GM18909 (cell line): ENCODE measurements around the gene COL23A1.

Experiments used
- ATAC-seq: cut with Tn5 transposase; IDR thresholded peaks from one replicate; pipeline ENCODE4 v1.9.1; 2021; ENCODE audit warnings: mild to moderate bottlenecking; ENCODE audit not compliant: unreplicated experiment, poor library complexity

COL23A1 gene

DNA sequence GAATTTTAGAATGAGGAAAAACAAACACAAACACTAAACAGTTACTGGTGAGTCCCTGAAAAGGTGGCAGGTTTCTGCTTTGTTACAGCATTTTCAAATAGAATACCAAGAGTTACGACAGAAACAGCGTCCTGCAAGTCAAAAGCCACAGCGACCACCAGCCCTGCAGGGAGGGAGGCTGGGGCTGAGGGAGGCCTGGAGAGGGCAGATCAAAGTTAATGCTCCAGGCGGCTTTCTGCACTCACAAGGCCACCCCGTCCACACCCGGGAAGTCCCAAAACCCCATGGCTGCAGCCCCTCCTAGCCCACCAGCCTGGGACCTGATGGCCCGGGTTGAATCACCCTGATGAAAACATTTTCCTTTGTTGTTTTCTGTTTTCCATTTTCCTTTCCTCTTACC is 29.3 kb downstream of the COL23A1 start:
- no peak for ATAC-seq

DNA sequence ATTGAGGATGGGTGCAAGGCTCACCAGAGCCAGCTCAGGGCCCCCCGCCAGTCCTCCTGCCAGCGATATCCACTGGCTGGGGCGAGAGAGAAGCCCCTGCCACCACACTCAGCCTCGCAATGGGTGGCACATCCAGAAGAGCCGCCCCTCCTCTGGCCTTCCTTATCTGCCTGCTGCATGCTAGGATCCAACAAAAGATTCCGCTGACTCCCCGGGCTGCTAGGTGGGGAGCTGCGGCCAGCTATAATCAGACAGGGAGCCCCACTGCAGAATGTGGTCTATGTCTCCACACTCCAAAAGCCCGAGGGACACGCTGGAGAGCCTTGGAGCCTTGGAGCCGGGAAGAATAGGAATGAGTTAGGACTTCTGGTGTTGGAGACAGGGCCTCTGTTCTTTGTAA is 32.8 kb downstream of the COL23A1 start:
- no peak for ATAC-seq

DNA sequence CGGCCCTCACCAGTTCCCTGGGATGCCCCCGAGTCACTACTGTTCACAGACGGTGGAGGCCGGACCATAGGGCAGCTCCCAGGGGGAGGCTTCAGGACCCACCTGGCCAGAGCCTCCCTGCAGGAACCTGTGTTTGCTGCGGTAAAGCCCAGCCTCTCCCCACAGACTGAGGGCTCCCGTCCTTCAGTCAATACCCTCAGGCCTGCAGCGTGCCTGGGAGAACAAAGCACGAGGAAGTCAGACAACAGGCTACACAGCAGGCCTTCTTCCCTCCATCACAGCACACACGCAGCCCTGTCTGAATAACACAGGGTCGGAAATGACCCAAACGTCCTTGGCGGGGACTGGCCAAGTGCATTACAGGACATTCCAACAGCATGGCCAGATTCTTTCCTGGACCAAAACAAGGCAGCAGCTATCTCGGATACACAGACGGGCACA is 34.4 kb downstream of the COL23A1 start:
- no peak for ATAC-seq

DNA sequence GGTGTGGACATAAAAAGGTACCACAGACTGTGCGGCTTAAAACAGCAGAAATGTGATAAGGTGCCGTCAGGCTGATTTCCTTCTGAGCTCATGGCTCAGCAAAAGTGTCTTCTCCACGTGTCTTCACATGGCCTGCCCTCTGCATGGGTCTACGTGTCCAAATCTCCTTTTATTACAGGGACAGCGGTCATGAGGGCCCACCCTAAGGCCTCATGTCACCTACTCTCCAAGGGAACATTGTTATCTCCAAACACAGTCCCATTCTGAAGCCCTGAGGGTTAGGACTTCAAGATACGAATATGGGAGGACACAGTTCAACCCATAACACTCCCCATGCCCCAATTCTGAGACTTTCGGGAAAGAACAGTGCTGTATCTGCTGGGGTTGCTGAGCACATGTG is 35.2 kb downstream of the COL23A1 start:
- no peak for ATAC-seq

DNA sequence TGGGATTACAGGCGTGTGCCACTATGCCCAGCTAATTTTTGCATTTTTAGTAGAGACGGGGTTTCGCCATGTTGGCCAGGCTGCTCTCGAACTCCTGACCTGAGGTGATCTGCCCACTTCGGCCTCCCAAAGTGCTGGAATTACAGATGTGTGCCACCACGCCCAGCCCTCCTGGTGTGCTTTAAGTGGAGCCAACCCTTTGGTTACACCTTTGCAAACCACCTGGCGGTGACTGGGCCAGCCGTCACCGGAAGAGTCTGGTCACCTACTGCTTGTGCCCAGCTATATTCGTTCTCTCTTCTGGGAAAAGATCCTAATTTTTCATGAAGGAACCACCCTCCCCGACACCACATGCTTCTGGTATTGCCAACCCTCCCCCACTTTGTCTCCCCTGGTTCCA is 35.9 kb downstream of the COL23A1 start:
- ATAC-seq, result no peak

DNA sequence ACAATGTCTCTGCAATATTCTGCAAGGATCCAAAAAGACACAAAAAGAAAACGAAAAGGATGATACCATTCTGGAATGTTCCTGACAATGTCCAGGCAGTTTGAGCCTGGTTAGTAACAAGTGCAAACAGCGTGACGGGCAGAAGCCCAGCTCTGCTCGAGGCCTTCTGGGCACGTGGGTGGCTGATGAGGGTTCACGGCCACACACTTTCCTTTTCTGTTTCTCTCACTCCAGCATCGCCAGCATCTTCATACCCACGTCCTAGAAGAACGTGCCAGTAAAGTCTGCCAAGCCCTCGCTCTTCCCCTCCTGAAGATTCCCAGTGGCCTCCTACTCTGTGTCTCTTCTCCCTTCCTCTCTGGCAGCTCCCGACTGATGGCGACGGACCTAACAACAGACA is 36.7 kb downstream of the COL23A1 start:
- no peak for ATAC-seq

DNA sequence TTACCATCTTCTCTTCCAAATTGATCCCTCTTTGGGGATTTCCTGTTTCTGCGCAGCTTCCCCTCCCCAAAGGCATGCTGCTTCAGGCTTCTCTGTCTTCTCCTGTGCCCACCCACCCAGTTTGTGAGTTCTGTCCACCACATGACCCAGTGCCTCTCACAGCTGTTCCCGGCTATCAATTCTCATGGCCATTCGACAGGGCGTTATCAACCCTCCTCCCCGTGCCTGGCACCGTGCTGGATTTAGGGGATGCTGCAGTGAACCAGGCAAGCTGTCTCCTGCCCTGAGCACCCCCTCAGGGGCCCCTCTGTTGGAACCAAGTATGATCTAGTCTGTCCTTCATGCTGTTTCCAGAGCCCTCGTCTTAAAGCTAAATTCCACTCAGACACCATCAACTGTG is 38.7 kb downstream of the COL23A1 start:
- ATAC-seq, result no peak

DNA sequence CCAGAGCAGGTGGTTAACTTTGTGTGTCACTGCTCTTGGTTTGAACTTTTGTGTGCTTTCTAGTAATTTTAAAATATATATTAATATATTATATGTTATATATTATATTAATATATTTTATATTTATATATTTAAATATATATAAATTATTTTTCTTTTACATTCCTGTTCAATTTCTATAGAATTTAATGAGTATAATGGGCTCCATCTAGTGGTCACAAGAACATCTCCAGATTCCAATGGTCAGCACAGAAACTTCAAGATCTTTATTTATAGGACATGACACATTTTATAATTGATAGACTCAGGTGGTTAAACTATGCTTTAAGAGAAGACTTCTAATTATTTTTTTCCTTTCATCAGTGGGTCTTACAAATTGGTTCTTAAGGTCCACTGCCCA is 39.1 kb downstream of the COL23A1 start:
- no peak for ATAC-seq

DNA sequence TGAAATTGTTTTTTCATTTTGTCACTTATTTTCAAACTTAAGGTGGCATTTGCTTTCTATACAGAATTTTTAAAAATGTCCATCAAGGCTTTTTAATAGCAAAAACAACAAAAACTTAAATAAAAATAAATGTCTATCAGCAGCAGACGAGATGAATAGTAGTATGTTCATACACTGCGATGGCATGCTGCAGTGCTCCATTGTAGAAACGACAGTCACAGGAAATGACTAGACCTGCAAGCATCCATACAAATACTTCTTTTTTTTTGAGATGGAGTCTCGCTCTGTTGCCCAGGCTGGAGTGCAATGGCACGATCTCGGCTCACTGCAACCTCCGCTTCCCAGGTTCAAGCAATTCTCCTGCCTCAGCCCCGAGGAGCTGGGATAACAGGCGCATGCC is 41.4 kb downstream of the COL23A1 start:
- ATAC-seq, result no peak

DNA sequence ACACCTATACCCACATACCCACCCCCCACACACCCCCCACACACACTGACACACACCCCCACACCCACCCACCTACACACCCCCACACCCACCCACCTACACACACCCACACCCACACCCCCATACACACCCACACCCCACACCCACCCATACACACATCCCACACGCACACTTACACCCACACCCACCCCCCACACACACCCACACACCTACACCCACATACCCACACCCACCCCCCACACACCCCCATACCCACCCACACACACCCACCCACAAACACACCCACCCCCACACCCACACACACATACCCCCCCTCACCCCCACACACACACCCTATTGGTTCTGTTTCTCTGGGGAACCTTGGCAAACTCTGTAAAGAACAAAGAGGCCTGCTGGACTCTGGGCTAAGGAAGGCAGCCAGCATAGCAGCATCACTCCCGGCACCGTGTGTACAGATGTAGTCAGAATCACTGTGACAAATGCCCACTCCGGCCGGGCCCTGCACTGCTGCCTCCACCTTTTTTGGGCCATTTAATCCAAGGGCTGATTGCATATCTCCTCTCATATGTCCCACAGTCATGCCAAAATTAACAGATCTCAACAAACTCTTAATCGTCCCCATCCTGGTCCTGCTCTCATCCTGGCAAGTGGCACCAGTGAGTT is 42.3 kb downstream of the COL23A1 start:
- no peak for ATAC-seq

DNA sequence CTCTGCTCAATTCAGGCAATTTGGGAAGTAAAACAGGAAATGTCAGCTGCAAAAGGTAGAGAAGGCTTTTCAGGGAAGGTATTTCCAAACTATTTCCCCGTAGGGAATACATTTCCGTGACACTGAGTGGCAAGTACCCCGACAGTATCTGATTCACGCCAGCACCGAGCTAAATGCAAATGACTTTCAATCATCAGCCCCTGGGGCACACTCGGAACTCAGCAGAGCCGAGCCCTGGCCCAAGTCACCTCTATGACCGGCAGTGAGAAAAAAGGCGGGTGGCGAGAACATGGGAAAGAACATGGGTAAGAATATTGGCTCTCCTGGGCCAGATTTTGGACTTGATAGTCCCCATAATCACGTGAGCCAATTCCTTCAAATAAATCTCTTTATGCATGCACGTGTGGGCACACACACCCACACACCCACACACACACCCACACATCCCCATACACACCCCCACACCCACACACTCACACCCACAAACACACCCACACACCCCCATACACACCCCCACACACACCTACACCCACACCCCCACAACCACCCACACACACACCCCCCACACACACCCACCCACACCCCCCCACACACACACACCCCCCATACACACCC is 43.0 kb downstream of the COL23A1 start:
- no peak for ATAC-seq

DNA sequence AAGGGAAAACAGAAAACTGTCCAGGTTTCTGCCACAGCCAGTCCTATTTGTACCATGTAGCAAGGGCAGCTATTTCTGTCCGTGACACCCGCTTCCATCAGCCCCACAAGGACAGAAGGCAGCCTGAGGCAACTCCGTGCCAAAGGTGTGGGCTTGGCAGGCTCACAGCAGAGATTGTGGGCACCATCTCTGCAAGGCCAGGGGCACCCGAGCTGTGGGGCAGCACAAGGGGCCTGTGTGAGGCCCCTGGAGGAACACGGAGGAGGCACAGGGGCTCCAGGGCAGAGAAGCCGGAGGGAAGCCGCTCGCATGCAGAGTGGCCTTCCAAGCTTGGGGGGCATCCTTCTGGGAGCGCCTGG is 43.5 kb downstream of the COL23A1 start:
- no peak for ATAC-seq

DNA sequence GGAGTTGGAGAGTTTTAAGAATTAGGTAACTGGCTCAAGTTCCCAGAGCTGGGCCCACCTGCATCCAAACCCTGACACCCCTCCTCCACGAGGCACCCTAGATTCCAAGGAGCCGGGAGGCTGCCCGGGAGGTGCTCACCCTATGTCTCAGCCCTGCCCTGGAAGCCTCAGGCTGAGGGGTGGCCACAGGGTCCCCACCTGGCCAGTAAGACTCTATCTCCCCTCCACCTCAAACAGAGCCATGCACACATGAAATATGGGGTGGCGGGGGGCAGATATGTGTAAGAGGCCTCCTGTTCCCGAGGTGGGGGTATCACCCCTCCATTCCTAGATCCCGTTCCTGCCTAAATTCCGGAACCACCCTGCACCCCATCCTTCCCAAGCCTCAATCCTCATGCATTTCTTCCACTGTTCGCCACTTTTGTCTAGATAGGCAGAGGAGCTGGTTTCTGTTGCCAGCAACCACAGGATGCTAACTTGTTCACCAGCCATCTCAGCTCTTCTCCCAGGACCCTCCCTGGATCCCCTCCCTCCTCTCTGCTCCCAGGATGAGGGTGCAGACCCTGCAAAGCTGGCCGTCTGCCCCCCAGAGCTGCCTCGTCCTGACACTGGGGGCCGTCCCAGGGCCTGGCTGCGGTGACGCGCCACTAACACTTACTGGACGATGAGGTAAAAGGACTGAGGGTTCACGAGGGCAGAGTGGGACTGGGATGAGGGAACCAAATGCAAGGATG is 44.1 kb downstream of the COL23A1 start:
- no peak for ATAC-seq

DNA sequence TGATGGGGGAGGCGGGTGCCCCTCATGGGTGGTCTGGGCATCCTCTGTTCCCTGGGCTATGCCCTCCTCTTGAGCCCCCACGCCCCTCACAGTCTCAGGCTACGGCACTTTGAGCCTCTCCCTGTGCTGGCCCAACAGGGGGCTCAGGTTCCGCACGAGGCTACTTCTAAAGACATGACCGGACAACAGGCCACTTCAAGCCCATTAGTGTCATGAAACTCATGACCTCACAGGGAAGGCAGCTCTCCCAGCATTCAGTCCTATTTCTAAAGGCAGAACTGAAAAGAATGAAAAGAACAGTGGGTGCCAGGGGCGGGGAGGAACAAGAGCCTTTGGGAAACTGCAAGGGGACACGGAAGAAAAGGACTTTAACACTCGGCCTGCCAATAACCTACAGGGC is 45.0 kb downstream of the COL23A1 start:
- no peak for ATAC-seq

DNA sequence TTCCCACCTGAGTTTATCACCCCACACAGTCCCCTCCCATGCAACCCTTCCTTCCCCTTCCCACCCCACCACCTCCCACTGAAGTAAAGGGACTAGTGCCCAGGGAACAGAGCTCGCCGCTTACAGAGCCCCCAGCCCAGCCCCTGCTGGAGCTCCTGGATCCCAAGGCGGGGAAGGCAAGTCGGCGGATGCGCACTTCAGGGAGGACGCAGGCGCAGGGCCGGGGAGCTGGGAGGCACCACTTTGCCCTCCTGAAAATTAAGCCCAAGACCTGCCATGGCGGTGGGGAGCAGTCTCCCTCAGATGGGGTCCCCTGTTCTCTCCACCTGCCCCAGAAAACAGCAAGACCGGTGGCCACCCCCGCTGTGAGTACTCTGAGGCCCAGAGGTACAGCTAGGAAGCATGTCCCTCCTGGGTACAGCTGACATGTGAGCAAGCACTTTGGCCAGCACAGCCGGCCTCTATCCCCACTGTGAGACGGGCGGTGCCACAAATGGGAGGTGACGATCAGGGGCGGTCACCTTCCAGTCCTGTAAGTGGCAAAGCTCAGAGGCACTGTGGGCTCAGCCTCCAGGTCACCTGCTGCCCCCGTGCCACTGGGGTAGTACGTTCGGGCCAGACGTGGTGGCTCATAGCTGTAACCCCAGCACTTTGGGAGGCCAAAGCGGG is 45.9 kb downstream of the COL23A1 start:
- ATAC-seq, result no peak

DNA sequence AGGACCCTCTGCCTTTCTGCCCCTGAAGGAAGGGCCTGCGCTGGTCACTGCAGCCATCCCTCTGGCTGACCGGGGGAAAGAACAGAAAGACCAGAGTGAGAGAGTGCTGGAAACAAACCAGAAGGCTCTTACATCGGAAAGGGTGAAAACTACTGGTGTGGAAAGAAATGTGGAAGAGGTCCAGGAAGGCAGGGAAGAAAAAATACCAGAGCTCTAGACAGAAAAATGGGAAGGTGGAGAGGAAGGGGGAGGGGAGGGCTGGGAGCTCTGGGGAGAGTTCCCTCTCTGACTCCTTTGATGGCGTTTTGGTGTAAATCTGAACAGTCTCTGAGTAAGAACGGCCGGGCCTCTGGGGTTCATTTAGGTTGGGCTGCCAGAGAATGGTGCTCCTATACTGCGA is 47.7 kb downstream of the COL23A1 start:
- no peak for ATAC-seq

DNA sequence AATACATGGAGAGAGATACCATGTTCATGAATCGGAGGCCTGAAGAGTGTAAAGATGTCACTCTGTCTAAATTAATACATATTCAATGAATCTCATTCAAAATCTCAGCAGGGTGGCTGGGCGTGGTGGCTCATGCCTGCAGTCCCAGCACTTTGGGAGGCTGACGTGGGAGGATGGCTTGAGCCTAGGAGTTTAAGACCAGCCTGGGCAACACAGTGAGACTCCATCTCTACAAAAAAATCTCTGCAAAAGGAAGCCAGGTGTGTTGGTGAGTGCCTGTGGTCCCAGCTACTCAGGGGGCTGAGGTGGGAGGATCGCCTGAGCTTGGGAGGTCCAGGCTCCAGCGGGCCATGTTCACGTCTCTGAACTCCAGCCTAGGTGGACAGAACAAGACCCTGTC is 49.7 kb downstream of the COL23A1 start:
- no peak for ATAC-seq

DNA sequence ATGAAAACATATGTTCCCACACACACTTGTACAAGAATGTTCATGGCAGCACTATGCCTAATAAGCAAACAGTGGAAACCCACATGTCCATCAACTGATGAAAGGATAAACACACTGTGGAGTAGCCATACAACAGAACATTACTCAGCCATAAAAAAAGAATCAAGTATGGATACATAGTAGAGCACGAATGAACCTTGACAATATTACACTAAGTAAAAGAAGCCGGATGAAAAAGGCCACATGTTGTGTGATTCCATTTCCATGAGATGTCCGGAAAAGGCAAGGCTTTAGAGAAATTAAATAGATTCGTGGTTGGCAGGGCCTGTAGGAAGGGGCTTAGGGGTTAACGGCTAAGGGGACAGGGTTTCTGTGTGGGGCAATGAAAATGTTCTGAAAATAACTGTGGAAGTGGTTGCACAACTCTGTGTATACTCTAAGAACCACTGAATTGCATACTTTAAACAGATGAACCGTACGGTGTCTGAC is 51.4 kb downstream of the COL23A1 start:
- no peak for ATAC-seq

DNA sequence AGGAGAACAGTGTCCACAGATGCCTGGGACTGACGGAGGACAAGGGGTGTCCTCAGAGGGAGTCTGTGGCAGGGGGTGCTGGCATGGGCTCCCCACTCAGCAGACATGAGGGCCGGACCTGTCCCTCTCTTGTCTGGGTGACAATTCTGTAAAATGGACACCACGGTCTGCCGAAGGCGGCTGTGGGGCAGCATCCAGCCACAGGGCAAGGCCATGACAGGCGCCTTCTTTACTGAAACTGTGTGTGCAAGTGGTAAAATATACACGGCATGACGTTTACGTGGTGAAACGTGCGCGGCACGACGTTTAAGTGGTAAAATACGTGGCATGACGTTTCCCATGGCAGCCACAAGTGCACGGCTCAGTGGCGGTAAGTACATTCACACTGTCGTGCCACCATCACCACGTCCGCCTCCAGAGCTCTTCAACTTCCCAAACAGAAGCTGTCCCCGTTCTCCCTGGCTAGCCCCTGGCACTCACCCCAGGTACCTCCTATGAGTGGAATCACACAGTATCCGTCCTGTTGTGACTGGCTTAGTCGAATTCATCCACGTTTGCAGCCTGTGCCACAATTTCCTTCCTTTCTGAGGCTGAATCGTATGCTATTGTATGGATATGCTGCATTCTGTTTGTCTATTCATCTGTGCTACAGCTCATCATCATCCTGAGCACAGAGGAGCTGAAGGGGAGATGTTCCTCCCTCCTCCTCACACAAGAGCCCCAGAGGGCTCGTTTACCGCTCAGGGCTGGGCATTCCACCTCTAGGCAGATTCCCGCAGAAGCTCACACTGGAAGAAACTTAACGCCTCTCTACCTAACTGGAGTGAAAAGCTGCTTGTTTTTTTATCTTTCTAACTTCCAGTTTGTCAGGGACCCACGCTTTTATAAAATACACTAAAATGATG is 52.5 kb downstream of the COL23A1 start:
- ATAC-seq, result no peak
